Thoracic aorta (tissue), 2 donors: ENCODE measurements around the gene ZFR. TPM values are rescaled to one million over a fixed set of nuclear protein-coding genes. Genes with fewer than 3 reads are reported as not detected.

Experiments used
- ATAC-seq: fragments of 150-250 bp; one replicate; pipeline ENCODE4 v1.8.0; 2017; ENCODE audit warnings: low read depth; ENCODE audit not compliant: insufficient number of reproducible peaks, low FRiP score
- DNase-seq: peaks from one replicate; pipeline ENCODE4 v3.0.0-alpha.2; 2020; ENCODE audit warnings: low spot score
- H3K27ac ChIP-seq, 2 donors: fragments of 200-600 bp; sonication (generic); 1 replicate in 1 of 2; 2 replicates in 1 of 2; pipeline ENCODE4 v1.5.1; 2016; ENCODE audit warnings: mild to moderate bottlenecking in 2 of 2, moderate library complexity in 2 of 2
- H3K27me3 ChIP-seq: fragments of 200-600 bp; sonication (generic); replicated peaks from 2 replicates; pipeline ENCODE4 v1.6.0; 2016; ENCODE audit warnings: mild to moderate bottlenecking; ENCODE audit not compliant: insufficient read depth
- H3K36me3 ChIP-seq: fragments of 200-600 bp; sonication (generic); one replicate; pipeline ENCODE4 v1.5.1; 2016
- H3K4me1 ChIP-seq, 2 donors: fragments of 200-600 bp; sonication (generic); 1 replicate in 1 of 2; 2 replicates in 1 of 2; pipeline versions ENCODE4 v1.5.1 to v1.6.0; 2016; ENCODE audit warnings: low read depth in 2 of 2, mild to moderate bottlenecking in 1 of 2; ENCODE audit not compliant: control insufficient read depth in 1 of 2
- H3K4me3 ChIP-seq: fragments of 200-600 bp; sonication (generic); 2 replicates; pipeline ENCODE4 v1.5.1; 2016; ENCODE audit warnings: mild to moderate bottlenecking
- H3K9me3 ChIP-seq: fragments of 200-600 bp; sonication (generic); 2 replicates; pipeline ENCODE4 v1.5.1; 2016
- total RNA-seq, 2 donors: library from RNA; depleted of rRNA; stranded (reverse); fragments of >200 nt; gene quantifications; one replicate each; pipeline versions ENCODE4 v1.1.0 to v1.2.3, GENCODE V29; 2016
- TF ChIP-seq, protein P1 (sequence below): fragments of 200-600 bp; sonication (generic); IDR thresholded peaks from one replicate; pipeline ENCODE4 v1.5.1; 2019; ENCODE audit warnings: antibody characterized with exemption

ZFR gene
- total RNA-seq, 2 donors from 2014 or later, result 54.2 to 78.6 TPM

DNA sequence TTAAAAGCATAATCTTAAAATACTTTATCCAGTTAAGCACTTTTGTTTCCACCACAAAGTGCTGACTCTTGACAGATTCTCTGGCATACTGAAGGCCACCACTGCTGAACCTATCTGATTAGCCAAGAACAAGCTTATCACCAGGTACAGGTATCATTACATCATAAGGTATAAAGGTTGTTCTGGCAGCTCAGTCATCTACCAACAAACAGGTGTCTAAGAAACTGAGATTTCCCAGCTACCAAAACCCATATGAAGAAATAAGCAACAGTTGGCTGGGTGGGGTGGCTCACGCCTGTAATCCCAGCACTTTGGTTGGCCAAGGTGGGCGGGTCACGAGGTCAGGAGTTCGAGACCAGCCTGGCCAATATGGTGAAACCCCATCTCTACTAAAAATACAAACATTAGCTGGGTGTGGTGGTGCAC lies 136.8 kb downstream of the ZFR start:
- ATAC-seq (no peak), DNase-seq (no peak)
- Histone ChIP-seq H3K9me3 (no peaks in the 10 kb centered on the region), H3K27me3 (no peaks in the 10 kb centered on the region), H3K36me3 (no peaks in the 10 kb centered on the region), H3K27ac (no peak overlapping the region), H3K4me3 (no peak overlapping the region), H3K4me1 (peaks cover 16 to 33% of the 10 kb centered on the region in 2 donors)
- TF ChIP-seq, protein P1, sequence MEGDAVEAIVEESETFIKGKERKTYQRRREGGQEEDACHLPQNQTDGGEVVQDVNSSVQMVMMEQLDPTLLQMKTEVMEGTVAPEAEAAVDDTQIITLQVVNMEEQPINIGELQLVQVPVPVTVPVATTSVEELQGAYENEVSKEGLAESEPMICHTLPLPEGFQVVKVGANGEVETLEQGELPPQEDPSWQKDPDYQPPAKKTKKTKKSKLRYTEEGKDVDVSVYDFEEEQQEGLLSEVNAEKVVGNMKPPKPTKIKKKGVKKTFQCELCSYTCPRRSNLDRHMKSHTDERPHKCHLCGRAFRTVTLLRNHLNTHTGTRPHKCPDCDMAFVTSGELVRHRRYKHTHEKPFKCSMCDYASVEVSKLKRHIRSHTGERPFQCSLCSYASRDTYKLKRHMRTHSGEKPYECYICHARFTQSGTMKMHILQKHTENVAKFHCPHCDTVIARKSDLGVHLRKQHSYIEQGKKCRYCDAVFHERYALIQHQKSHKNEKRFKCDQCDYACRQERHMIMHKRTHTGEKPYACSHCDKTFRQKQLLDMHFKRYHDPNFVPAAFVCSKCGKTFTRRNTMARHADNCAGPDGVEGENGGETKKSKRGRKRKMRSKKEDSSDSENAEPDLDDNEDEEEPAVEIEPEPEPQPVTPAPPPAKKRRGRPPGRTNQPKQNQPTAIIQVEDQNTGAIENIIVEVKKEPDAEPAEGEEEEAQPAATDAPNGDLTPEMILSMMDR, result no peak

DNA sequence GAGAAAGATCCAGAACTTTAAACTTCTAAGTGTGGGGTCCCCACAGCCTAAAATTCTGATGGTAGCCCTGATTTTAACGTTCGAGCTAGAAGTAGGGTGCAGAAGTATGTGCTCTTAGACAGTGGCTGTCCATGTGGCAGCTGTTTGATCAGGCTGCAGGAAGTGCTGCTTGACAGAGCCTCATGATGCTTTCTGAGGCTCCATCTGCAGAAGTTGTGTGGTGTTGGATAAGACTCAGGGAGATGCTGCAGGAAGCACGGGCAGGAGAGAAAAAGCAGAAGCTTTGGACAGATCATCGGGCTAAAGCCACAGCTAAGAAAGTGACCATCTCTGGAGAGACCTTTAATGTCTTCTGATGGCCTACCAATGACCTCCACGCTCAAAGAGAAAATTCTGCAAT lies 139.9 kb downstream of the ZFR start:
- peaks cover 1 to 22% of the 10 kb centered on the region in 2 donors for H3K4me1 ChIP-seq
- H3K36me3 ChIP-seq, result no peaks in the 10 kb centered on the region
- TF ChIP-seq, protein P1, result no peak
- ATAC-seq (no peak), DNase-seq (no peak)
- H3K9me3 ChIP-seq, result no peaks in the 10 kb centered on the region
- H3K4me3 ChIP-seq, result no peak overlapping the region
- H3K27me3 ChIP-seq, result no peaks in the 10 kb centered on the region
- H3K27ac ChIP-seq, result no peak overlapping the region

Other genes starting within 250 kb of the ZFR start
- 10 to 100 TPM; 23.6 to 45.0 TPM for gene MTMR12, start 131.8 kb downstream of the ZFR start, total RNA-seq
- gene SUB1, start 140.8 kb upstream of the ZFR start, total RNA-seq, result 100 to 1,000 TPM in 1 of 2 donors, 10 to 100 TPM in 1; 91.1 to 130 TPM